HG03520 (cell line): ENCODE results near the gene BCOR.

Experiments used
- ATAC-seq: cut with Tn5 transposase; IDR thresholded peaks from one replicate; pipeline ENCODE4 v1.9.1; 2021; ENCODE audit warnings: mild to moderate bottlenecking, moderate library complexity; ENCODE audit not compliant: unreplicated experiment

Gene BCOR

DNA sequence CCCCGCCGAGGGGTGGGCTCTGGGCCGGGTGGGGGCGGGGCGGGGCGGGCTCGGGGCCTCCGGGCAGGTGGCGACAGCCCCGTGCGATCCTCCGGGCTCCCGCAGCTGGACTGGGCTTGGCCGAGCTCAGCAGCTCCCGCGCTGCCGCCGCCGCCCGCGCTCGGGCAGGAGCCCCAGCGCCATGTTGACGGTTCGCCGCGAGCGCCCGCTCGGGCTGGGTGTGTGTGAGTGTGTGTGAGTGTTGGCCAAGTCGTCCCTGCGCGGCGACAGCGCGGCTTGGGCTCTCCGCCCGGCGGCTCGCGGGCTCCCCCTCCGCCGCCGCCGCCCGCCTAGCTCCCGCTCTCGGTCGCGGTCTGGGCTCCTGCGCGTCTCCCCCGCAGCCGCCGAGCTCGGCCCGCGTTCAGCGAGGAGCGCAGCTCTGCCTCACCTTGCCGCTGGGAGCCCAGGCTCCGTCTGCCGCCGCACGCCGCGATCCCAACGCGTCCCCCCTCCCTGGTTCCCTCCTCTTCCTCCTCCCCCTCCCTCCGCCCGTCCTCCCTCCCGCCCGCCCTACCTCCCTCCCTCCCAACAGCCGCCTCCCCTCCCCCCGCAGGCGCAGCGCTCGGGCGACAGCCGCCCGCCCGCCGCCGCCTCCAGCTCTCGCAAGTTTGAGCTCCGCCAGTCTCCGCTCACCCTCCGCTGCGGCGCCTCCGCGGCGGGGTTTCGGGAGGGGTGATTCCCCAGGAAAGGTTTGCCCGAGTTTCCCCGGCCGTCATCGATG is at the start of gene BCOR:
TSS of gene BCOR (minus strand) at position 455 of the 760 bp plus-strand sequence. CDS start 20,029 bp downstream, outside the sequence.
- no peak for ATAC-seq

DNA sequence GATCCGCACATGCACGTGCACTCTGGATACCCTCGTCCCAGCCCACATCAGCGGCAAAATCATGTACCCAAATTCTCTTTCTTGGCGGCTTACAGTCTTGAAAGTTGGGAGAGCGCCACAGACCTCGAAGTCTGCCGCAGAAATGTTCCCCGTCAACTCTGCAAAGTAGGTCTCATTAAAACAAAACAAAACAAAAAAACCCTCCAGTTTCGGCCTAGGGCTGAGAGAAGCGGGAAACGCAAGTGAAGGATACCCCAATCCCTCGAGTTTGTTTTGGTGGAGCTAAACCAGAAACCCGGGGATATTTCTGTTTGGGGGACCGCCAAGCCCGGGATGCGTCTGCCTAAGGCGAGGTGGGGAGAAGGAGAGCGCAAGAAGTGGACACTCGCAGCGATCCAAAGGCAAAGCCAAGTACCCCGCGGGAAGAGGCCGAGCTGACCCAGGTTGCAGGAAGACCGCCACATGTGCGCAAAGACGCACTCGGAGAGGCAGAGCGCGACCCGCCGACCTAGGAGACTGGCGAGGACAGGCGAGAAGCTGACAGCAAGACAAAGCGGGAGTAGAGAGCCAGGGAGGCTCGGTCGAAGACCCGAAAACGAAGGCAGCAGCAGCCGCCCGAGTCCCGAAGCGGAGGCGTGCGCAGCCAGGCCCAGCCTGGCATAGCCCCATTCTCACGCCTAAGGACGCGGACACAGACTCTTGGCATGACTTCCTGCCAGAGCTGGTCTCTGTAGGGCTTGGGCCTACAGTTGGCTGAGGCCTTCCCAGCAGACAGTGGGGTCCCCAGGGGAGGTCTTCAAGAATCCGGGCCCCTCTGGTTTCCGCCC is 49.6 kb upstream of the BCOR start:
- ATAC-seq, result no peak

DNA sequence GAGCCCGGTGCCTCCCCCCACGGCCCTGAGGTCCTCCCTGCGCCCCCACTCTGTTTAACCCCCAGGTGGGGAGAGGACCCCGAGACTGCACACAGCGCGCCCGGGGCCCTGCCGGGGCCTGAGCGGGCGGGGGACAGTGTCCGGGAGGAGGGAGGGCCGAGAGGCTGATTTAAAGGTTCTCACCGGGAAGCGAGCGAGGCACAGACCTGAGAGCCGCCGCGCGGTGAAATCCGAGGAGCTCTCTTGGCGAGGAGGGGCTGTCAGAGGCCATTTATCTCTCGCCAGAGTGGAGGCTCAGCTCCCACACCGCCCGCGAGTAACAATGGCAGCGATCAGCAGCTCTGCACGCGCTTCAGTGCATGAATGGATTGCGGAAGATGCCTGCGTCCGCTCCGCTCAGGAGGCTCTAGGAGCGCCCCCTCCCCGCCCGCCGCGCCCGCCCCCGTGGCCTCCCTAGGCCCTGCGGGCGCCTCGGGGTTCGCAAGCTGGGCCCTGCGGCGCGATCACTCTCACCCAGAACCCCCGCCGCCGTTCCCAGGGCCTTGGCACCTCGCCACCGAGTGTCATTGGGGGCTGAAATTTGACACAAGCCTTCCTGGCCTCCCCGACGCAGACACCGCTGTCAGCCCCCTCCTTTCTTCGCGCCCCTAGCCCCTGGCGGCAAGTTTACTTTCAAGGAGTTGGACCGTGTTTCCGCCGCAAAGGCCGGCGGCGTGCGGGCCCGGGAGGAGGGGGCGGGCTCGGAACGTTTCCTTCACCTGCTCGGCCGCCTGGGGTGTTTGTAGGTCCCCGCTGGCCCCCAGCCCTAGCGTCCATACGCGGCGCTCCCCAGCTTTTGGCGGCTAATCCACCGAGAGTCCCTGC is 48.7 kb upstream of the BCOR start:
- no peak for ATAC-seq

DNA sequence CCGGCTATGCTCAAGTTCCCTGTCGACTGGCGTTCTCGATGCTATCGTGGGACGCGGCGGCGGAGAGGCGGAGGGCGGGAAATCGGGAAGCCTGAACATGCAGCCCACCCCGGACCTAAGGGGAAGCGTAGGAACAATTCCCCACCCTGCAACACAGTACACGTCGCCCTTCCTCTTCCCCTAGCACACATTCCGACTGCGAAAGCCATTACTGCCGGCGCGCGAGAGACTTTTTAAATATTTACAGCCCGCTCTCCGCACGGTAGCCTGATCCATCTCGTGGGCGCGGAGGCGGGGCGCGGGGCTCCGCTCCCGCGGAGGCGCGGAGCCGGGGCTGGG is 48.1 kb upstream of the BCOR start:
- no peak for ATAC-seq

DNA sequence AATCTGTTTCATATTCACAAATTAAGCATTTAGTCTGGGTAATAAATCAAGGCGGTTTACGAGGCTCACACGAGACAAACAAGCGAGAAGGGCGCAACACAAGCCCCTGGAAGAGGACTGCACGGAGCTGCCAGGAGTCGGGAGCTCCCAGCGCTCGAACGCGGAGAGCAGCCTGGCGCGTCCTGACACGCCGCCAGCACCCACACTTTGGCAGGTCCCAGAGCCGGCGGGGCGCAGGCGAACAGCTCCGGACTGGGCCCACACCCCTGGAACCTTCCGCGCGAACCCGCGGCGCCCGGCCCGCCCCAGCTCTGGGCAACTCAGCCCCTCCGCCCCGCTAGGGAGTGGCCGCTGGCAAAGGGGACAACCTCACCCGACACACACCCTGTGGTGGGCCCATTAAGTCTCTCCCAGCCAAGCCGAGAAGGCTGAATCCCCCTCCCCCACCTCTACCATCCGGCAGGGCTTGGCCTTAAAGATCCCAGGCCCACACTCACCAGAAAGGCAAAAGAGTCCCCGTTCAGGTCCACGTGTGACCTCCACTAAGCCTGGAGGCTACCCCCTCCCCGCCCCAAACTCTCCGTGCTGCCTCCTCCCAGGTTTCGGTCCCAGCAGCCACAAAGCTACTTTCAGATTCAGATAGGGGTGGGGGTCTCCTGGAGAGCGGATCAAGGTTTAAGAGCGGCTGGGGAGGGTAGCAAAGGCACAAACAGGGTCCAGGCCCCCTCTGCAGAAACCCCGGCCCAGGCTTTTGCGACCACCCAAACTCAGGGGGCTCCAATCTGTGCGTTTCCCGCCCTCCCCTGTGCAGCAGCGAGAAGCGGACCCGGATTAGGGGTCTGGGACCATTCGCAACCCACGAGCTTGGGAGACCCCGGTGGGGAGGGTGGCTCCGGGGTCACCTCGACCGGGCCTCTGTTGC is 47.5 kb upstream of the BCOR start:
- no peak for ATAC-seq

DNA sequence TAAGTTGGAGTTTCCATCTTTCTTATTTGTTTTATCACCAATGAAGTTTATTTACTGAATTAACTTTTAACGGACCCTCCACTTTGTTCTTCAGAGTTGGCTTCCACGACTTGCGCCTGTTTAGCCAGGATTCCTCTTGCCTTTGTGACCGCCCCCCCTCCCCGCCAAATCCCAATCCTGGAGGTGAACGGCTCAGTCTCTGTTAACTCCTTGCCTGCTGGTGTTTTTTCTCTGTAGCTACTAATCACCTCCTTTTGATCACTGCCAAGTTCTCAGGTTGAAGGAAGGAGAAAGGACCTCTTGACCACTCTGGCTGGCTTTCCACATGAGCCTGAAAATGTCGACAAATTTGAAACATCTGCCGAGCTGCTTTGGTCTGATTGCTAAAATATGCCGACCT is 46.8 kb upstream of the BCOR start:
- no peak for ATAC-seq

DNA sequence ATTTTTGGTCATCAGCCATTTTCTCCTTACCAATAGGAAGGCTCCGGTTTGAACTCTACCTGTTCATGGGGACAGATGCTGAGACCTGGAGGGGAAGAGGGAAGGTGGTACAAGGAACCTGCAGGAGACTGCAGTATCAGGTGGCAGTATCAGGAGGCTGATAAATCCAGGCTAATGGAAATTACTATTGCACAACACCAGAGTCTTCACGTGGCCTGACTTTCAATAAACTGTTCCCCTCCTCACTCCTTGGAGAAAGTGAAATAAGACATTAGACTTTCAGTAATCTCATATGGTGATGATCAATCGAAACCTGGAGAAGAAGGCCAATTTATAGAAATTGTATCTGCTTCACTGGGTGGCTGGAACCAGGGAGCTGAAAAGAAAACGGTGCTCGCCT is 46.2 kb upstream of the BCOR start:
- ATAC-seq, result no peak

DNA sequence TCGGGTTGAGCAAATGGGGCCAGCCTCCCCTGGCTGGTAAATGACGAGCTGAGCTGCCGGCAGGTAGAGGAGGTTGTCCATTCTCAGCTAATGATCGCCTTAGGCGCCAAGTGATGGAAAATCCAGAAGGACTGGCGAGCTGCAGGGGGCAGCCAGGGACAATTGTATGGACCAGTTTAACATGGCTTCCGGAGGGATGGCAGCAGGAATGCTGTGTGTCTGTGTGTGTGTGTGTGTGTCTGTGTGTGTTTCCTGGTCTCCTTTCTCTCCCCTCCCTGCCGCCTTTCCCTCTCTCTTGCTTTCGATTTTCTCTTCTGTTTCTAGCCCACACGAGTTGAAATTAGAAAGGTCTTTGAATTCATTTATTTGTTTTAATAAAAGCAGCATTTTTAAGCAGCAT is 45.2 kb upstream of the BCOR start:
- no peak for ATAC-seq

DNA sequence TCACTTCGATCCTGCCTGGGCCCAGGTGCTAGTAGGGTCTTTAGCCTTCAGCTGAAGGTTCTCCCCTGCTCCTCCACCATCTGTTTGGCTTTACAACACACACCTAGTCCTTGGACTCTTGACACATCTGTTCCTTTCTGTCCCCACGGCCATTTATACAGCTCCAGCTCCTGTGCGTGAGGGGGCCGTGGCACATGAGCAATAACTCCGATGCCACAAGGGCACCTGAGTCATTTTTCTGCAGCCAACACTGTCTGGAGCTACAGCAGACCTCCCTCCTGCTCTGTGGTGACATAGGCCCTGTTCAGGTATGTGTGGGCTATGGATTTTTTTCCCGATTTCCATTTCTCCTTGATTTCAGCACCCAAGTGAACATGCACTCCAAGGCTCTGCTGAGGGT is 44.7 kb upstream of the BCOR start:
- ATAC-seq, result no peak

DNA sequence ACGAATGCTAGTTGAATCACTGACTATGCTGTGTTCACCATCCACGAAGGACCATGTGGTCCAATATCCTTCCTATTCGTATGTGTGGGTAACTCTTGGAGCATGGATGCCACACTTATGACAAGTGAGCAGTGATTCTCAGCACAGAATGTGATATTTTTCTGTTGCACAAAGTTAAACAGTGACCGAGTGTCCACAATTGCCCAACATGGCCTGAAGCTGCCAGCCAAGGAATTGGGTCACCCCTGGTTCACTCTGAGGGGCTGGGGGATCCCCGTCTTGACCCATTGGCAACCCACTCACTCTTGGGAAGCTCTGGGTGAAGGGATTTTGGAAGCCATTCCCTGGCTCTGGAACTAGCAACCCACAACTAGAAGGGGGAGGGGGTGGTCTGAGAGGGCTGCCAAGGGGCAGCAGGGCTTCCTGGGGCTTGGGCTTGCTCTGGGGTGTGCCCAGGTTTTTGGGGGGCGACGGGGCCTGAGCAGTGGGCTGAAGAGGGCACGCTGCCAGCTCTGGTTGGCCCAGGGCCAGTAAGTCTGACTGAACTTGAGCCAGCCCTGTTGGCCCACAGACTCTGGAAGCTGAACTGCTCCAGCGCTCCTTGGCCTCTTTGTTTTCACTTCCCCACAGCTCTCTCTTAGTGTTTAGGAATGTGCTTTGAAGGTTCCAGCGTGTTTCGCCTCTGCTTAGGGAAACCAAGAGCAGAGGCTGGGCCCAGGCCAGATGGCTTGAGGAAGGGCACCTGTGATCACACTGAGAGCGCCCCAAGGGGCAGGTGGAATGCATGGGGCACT is 43.1 kb upstream of the BCOR start:
- no peak for ATAC-seq

DNA sequence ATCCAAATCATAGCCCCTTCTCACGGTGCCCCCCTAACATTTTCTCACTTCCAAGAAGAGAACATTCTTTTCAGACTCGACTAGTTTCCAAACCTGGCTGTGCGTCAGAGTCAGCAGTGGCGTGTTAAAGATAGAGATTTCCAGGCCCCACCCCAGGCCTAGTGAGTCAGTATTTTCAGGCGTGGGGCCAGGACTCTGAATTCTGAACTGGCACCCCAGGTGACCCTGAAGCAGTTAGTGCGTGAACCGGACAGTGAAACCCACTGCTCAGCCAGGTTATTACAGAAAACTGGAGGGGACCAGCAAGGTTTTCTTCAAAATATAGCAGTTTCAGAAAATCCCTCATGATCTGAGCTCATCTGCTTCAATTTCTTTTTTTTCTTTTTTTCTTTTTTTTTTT is 35.0 kb upstream of the BCOR start:
- no peak for ATAC-seq

DNA sequence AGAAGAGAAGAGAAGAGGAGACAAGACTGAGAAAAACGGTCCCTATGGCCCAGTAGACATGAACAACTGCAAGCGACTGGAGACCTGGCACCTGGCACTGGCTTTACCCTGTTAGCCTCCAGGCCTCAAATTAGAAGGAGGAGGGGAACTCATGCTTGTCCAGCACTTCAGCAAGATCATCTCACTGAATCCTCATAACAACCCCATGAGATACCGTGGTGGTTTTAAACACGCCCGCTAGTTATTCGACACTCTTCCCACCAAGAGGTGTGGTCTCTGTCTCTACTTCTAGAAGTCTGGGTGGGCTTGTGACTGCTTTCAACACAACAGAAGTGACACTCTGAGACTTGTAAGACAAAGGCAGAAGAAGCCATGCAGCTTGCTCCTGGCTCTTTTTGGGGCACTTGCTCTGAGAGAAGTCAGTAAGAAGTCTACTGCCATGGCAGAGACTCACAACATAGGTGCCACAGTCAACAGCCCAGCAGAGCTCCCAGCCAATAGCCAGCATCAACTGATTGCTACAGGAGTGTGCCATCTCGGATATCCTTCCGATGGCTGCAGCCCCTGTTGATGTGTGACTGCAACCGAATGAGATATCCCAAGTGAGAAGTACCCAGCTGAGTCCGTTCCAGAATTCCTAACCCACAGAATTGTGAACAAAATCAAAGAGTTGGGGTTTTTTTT is 34.0 kb upstream of the BCOR start:
- ATAC-seq, result no peak

DNA sequence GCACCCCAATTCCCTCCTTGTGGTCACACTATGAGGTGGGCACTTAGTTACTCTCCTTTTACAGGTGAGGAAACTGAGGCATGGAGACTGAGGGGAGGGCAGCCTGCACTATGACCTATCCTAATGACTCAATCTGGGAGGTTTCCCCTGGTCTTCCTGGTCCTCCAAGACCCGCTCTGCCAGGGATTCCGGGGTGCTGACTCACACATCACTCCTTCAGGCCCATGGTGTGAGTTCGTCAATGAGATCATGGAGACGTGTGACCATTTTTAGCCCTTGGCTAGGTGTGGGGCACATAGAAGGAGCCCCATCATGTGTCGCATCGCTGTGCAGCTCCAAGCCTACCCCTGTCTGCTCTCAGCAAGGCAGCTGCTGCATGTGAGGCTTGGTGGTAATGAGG is 32.4 kb upstream of the BCOR start:
- no peak for ATAC-seq

DNA sequence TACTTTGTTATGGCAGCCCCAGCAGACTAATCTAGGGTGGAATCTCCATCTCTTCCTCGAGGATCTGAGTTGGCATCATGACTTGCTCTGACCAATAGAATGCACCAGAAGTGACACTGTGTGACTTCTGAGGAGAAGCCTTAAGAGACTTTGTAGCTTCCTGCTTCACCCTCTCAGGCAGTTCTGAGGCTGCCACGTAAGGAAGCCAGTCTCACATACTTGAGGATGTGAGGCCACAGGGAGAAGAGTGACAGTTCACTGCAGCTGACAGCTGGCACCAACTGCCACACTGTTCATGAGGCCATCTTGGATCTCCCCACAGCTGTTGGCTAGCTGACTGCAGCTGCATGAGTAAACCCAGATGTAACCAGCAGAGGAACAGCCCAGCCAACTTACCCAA is 29.3 kb upstream of the BCOR start:
- no peak for ATAC-seq

DNA sequence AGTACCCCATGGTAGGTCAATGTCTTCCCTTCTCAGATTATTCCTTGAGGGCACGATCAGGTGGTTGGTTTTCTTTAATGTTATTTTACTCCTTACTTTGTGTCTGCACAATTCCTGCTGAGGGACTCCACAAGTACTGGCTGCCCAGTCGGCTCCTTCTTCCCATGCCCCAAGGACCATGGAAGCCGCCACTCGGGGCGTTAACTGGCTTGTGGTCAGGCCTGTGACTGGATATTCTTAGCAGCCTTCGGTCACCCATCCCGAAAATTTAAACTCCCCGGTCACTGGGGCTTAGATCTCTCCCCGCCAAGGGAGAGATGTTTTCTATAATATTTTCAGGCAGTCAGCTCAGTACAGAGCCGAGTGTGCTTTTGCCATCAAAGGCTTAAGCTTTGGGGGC is 24.7 kb upstream of the BCOR start:
- no peak for ATAC-seq

DNA sequence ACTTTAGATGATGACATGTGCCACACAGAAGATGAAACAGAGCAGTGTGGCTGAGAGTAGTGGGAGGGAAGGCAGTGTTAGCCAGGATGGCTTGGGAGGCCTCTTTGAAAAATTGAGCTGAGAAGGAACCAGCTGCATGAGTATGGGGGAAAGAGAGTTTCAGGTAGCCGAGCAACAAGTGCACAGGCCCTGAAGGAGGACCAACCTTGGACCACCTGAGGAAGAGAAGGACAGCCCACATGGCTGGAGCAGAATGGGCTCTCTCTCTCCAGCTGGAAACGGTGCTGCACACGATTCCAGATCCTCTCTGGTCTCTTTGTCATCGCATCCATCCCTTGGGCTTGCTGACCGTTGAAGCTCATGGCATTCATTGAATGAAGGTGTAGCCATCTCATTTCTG is 23.9 kb upstream of the BCOR start:
- no peak for ATAC-seq

DNA sequence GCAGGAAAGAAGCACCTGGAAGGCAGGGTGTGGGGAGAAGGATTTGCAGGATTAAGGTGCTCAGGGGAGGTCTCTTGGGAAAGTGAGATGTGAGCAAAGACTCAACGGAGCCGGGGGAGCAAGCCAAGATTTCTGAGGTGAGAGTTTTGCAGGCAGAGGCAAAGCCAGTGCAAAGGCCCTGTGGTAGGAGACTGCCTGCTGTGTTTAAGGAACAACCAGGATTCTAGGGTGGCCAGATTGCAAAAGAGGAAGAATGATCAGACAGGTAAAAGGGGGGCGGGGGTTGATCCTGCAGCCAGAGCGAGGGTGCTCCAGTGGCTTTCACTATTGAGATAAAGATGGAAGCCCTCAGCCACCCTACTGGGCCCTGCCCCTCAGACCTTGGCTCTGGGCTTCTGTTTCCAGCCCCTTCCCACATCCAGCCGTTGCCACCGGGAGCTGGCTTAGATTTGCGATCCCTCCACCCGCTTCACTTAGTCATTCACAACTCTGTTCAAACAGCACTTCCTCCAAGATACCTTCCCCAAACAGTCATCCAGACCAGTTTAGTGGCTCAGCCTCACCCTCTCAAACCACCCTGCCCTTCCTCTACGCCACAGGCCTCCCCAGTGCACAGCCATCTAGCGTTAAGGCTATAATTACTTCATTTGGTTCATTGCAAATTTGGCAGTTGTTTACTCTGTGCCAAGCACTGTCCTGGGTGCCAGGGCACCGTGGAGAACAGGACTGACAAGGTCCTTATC is 23.3 kb upstream of the BCOR start:
- no peak for ATAC-seq

DNA sequence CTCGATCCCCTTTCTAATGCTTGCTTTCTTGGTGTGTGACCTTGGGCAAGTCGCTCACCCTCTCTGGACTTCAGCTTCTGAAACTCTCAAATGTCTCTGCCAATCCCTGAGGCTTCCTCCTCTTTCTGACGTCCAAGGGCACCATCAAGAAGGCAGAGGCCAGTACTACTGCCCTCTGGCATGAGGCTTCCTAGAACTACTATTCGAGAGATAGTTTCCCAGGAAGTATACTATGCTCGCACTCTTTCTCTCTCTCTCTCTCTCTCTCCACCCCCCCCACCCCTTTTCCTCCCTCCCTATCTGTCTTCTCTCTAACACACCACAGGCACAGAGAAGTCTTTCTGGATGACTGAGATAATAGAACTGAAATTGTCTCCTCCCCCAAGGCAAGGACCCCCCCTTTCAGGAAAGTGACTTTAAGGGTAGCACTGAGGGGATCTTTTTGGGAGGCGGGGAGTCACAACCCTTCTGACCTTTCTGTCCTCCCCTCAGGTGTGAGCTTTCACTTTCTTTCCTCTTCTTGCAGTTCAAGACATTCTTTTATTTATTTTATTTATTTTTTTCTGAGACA is 20.0 kb upstream of the BCOR start:
- ATAC-seq, result no peak
